GM18907 (cell line): Measurements from ENCODE around the gene CCNT1.
"Not testable (repeated sequence)": the region's sequence is repeated elsewhere in the genome, so short reads cannot be mapped to it uniquely, and the experiment has no call there.

Experiments used
- ATAC-seq: cut with Tn5 transposase; IDR thresholded peaks from one replicate; pipeline ENCODE4 v1.9.1; 2021; ENCODE audit warnings: mild to moderate bottlenecking, moderate library complexity; ENCODE audit not compliant: unreplicated experiment

CCNT1 gene

DNA sequence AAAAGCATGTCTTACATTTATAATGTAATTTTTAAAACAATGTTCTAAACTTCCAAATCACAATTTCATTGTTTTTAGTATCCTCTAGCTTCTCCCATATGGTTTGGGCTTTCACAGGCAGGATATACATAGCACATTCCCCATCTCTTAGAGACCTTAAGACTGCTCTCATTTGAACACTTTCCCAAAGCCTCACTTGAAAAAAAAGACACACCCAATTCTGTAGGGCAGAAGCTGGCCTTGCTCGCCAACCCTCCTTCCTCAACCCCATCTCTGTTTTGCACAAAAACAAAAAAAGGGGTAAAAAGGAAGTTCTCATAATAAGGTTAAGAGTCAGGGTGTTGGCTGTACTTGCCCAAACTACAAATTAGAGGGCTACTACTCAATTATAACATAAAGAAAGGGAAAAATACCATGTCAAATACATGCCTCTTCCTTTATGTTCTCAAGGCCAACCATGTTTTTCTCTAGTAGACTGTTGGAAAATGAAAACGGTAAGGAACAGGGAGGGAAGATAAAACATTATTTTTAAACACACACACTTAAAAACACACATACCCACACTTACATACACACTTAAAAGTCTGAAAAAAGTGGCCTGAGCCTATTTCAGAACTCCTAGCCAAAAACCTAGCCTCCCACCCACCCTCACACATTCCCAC lies 24.6 kb downstream of the CCNT1 start:
- no peak for ATAC-seq

- ATAC-seq = no peak
Observed at GRCh38 chr12:48690990-48691389, 25.5 kb downstream of the CCNT1 start.

DNA sequence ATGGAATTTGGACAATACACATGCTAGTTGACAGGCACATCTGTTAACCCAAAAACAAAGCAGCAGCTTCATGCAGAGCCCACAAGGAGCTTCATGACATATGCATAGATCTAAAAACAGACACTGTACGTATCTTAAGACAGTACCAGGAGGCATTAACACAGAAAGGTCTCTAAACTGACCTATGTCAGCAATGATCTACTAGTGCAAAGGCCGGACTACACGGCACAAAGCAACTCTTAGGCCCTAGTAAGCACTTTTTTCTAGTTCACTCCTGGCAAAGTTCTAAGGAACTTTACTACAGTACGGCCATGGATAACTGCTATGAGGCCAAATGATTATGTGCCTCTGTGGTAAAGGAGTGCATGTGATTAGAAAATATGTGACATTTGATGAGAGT lies 26.1 kb downstream of the CCNT1 start:
- ATAC-seq = no peak

GRCh38 chr12:48688836-48689235 lies 27.7 kb downstream of the CCNT1 start:
- ATAC-seq = no peak

DNA sequence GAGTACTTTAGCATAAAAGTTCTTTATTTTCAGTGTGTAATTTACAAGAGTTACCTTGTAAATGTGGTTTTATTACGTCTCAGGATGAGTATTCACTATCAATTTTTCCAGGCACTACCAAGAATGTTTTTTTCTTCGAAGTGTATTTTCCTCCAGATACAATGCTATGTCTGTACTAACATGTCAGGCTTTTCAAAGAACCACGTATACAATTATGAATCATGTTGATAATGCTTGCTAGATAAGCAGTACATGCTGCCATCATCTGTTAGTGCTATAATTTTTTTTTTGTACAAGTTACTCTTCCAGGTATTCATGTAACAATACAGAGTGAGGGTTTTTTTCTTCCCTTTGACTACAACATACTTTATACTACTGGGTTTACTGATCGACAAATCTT lies 28.9 kb downstream of the CCNT1 start:
- ATAC-seq = no peak

DNA sequence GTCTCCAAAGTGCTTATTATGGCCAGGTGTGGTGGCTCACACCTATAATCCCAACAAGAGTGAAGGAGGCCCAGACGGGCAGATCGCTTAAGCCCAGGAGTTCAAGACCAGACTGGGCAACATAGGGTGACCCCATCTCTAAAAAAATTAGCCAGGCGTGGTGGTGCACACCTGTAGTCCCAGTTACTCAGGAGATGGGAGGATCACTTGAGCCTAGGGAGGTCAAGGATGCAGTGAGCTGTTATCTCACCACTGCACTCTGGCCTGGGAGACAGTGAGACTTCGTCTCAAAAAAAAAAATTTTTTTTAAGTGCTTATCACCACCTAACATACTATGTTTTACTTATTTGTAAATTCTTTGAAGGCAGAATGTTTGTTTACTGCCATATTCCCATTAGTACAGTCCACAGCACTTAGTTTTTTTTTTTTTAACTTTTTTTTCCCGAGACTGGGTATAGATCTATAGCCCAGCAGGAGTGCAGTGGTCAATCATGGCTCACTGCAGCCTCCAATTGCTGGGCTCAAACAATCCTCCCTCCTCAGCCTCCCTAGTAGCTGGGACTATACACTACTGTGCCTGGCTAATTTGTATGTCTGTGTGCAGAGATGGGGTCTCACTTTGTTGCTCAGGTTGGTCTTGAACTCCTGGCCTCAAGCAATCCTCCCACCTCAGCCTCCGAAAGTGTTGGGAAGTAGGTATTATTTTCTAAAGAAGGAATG lies 29.7 kb downstream of the CCNT1 start:
- ATAC-seq = no peak

- ATAC-seq = no peak
Observed at GRCh38 chr12:48686037-48686595, 30.4 kb downstream of the CCNT1 start.

- ATAC-seq = no peak
Observed at GRCh38 chr12:48683534-48683933, 33.0 kb downstream of the CCNT1 start.

DNA sequence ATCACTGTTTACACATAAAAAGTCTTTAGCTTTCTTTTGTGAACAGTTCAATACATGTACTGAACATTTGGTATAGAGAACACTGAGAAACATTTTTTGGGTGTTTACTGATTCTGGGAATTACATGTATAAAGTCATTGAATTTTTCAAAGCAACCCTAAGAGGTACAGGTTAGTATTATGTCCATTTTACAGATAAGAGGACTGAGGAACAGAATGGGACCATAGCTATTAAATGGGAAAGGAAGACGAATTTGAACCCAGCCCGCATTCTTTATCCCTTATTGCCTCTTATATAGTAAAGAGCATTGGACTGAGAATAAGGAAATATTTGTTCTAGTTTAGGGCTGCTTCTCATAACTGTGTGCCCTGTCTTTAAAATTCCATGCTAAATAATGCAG lies 33.6 kb downstream of the CCNT1 start:
- ATAC-seq = no peak

DNA sequence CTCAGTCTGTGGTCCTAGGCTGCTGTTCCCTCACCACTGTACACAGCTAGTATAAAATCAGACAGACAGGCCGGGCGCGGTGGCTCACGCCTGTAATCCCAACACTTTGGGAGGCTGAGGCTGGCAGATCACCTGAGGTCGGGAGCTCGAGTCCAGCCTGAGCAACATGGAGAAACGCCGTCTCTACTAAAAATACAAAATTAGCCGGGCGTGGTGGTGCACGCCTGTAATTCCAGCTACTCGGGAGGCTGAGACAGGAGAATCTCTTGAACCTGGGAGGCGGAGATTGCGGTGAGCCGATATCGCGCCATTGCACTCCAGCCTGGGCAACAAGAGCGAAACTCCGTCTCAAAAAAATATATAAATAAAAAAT lies 34.0 kb downstream of the CCNT1 start:
- not testable (repeated sequence) for ATAC-seq

GRCh38 chr12:48681710-48682532 lies 34.6 kb downstream of the CCNT1 start, which contains the start of gene KANSL2:
Gene KANSL2 (minus strand): TSS chr12:48682238. CDS start chr12:48681632, 606 bp downstream.
- peak; percentile 97 for ATAC-seq

GRCh38 chr12:48681399-48681709 lies 35.2 kb downstream of the CCNT1 start:
- ATAC-seq = no peak

GRCh38 chr12:48680861-48681260 lies 35.6 kb downstream of the CCNT1 start:
- no peak for ATAC-seq

DNA sequence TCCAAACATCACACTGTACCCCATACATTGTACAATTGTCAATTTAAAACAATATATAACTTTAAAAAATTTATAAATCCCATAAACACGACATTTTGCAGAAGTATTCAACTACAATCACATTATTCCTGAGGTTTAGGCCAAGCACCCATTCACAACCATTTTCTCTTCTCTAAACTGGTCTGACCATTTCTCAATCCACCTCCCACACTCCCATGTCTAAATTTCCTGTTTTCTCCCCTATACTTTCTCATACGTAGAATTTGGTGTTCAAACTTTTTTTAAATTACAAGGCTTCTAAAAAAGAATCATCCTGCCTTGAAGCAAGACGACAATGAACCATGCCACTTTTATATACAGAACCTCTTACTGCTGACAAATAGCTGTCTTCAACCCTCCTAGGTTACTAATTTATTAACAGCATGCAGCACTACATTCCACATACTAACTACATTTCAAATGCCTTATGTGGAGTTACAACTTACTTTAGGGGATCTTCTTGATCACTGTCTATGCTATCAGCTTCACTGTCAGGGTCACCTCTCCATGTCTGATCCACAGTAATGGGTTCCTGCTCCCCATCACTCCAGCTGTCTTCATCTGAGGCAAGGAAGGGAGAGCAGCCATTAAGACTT lies 37.8 kb downstream of the CCNT1 start:
- ATAC-seq = no peak

- no peak for ATAC-seq
Observed at GRCh38 chr12:48671231-48671856, 45.2 kb downstream of the CCNT1 start.

- ATAC-seq = no peak
Observed at GRCh38 chr12:48668996-48669395, 47.5 kb downstream of the CCNT1 start.

DNA sequence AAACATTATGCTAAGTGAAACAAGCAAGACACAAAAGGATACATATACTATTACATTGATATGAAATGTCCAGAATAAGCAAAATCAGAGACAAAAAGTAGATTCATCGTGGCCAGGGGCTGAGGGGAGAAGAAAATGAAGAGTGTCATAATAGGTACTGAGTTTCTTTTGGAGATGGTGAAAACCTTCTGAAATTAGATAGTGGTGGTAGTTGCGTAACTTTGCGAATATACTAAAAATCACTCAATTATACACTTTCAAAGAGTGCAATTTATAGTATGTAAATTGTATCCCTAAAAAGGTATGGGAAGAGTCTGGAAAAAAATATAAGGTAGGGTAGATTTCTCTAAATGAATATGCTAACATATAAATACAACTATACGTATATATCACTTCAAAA lies 56.6 kb downstream of the CCNT1 start:
- no peak for ATAC-seq

DNA sequence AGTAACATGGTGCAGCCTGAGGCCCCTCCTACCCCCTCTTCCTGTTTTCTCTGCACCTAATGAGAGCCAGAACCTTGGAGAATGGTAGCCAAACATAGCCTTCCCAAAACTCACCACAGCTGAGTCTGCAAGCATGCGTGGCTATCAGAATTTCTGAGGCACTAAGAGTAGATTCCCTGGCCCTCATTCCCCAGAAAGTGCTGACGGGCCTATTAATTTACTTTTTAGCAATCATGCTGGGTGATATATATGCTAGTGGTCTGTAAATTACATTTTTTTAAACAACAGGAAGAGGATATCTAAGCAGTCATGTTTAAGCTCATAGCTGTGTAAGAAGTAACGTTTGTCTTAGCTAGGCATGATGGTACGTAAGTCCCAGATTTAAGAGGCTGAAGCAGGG lies 64.8 kb downstream of the CCNT1 start:
- ATAC-seq = no peak

GRCh38 chr12:48645354-48645753 lies 71.2 kb downstream of the CCNT1 start:
- ATAC-seq = not testable (repeated sequence)

- no peak for ATAC-seq
Observed at GRCh38 chr12:48643011-48643410, 73.5 kb downstream of the CCNT1 start.
